Measurements from ENCODE around the gene ADAM8. TPM values are rescaled to one million over a fixed set of nuclear protein-coding genes. Genes with fewer than 3 reads are reported as not detected.

ADAM8 gene
- total RNA-seq, 3 donors from 2014 or later (not counting 1 experiment from before 2014, with no cell fraction given), result 357 to 682 (median 425) TPM

DNA sequence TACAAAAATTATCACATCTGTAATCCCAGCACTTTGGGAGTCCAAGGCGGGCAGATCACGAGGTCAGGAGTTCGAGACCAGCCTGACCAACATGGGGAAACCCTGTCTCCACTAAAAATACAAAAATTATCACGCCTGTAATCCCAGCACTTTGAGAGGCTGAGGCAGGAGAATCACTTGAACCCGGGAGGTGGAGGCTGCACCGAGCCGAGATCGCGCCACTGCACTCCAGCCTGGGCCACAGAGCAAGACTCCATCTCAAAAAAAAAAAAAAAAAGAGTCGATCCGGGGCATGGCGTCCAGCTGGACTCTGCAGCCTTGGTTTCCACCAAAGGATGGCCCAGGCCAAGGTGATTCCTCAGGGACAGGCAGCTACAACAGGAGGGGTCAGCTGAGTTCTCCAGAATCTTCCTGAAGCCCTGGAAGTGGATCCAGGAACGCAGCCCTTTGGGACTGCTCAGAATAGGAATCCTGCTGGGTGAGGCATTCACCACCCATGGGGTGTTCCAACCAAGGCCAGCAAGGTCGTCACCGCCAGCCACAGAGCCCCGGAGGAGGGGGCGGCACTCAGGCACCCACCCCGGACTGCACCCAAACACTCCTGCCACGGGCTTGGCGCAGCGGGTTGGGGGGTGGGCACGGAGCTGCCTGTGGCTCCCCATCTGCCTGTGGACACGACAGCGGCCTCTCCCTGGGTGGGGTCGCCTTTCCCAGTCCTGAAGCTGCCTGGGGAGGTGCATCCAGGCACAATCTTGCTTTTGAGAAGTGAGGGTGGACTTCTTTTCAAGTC is 58.7 kb downstream of the ADAM8 start:
- WGBS (ENCODE audit: insufficient coverage), result 90% methylated on average over 25 of the region's 25 CpGs
- Histone ChIP-seq H3K36me3 (ENCODE audit: control insufficient read depth, insufficient read depth, low read length) (no peaks in the 10 kb centered on the region), H3K4me1 (ENCODE audit: control insufficient read depth, insufficient read depth, low read length) (no peaks in the 10 kb centered on the region), H3K9me3 (ENCODE audit: control insufficient read depth, insufficient read depth, low read length) (no peaks in the 10 kb centered on the region), H3K27me3 (ENCODE audit: control insufficient read depth, insufficient read depth, low read length) (peaks cover 2% of the 10 kb centered on the region), H3K27ac (ENCODE audit: low read length) (no peak overlapping the region), H3K4me3 (ENCODE audit: low read length) (no peak overlapping the region)
- H3K9me3 Mint-ChIP-seq, result no peaks in the 10 kb centered on the region
- TF ChIP-seq, protein P1, sequence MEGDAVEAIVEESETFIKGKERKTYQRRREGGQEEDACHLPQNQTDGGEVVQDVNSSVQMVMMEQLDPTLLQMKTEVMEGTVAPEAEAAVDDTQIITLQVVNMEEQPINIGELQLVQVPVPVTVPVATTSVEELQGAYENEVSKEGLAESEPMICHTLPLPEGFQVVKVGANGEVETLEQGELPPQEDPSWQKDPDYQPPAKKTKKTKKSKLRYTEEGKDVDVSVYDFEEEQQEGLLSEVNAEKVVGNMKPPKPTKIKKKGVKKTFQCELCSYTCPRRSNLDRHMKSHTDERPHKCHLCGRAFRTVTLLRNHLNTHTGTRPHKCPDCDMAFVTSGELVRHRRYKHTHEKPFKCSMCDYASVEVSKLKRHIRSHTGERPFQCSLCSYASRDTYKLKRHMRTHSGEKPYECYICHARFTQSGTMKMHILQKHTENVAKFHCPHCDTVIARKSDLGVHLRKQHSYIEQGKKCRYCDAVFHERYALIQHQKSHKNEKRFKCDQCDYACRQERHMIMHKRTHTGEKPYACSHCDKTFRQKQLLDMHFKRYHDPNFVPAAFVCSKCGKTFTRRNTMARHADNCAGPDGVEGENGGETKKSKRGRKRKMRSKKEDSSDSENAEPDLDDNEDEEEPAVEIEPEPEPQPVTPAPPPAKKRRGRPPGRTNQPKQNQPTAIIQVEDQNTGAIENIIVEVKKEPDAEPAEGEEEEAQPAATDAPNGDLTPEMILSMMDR (IDR thresholded peaks at IDR 0.05), result no peak
- peaks cover 0 to 4% of the 10 kb centered on the region in 2 donors for H3K4me1 Mint-ChIP-seq
- H3K27ac Mint-ChIP-seq, result no peak overlapping the region
- H3K4me3 Mint-ChIP-seq, result no peak overlapping the region
- ATAC-seq (no peak), DNase-seq (no peak)
- H3K27me3 Mint-ChIP-seq (ENCODE audit: low read depth in 2 of 2), result peaks cover 8 to 9% of the 10 kb centered on the region in 2 donors
- H3K36me3 Mint-ChIP-seq, result no peaks in the 10 kb centered on the region
- intact Hi-C loops (cut with micrococcal nuclease), result no loop called here

DNA sequence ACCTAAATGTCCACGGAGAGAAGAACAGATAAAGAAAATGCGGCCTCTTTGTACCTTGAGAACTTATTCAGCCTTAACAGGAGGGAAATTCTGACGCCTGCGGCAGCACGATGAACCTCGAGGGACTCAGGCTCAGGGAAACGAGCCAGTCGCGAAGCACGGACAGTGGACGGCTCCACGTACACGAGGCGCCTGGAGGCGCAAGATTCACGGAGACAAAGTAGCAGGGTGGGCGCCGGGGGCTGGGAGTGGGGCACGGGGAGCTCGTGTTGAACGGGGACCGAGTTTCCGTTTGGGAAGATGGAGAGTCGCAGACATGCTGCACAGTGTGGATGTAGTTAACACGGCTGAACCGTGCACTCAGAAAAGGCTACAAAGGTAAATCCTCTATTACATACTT is 59.9 kb downstream of the ADAM8 start:
- Histone ChIP-seq H3K36me3 (ENCODE audit: control insufficient read depth, insufficient read depth, low read length) (no peaks in the 10 kb centered on the region), H3K27me3 (ENCODE audit: control insufficient read depth, insufficient read depth, low read length) (peaks cover 2% of the 10 kb centered on the region), H3K9me3 (ENCODE audit: control insufficient read depth, insufficient read depth, low read length) (no peaks in the 10 kb centered on the region), H3K4me3 (ENCODE audit: low read length) (no peak overlapping the region), H3K27ac (ENCODE audit: low read length) (no peak overlapping the region), H3K4me1 (ENCODE audit: control insufficient read depth, insufficient read depth, low read length) (no peaks in the 10 kb centered on the region)
- Mint-ChIP-seq H3K27me3 (ENCODE audit: low read depth in 2 of 2) (peaks cover 8 to 9% of the 10 kb centered on the region in 2 donors), H3K27ac (no peak overlapping the region), H3K9me3 (no peaks in the 10 kb centered on the region), H3K4me3 (no peak overlapping the region), H3K36me3 (no peaks in the 10 kb centered on the region), H3K4me1 (peaks cover 0 to 4% of the 10 kb centered on the region in 2 donors)
- DNase-seq (no peak), ATAC-seq (no peak)
- intact Hi-C loops (cut with micrococcal nuclease), result no loop called here
- 84% methylated on average over 26 of the region's 26 CpGs for WGBS (ENCODE audit: insufficient coverage)
- TF ChIP-seq, protein P1 (IDR thresholded peaks at IDR 0.05), result no peak

DNA sequence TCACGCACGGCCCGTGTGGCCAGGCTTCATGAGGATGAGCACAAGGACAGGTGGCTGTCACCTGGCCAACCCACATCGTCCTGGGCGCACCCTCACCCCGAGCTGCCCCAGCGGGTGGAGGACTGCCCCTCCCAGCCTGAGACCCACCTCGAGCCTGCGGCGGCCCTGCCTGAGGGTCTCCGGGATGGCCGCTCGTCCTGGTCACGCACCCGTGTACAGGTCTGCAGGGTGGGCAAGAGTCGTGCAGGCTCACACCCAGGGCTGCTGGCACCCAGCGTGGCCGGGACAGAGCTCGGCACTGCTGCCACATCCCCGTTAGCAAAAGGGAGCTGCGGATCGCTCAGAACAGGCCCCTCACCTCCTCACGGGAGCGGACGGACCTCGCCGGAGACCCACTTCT is 61.1 kb downstream of the ADAM8 start:
- DNase-seq, result no peak

More for the DNA sequence above, 61.1 kb downstream of the ADAM8 start:
- Histone ChIP-seq H3K4me3 (ENCODE audit: low read length) (no peak overlapping the region), H3K4me1 (ENCODE audit: control insufficient read depth, insufficient read depth, low read length) (peaks cover under 1% of the 10 kb centered on the region), H3K27ac (ENCODE audit: low read length) (no peak overlapping the region), H3K36me3 (ENCODE audit: control insufficient read depth, insufficient read depth, low read length) (no peaks in the 10 kb centered on the region), H3K27me3 (ENCODE audit: control insufficient read depth, insufficient read depth, low read length) (peaks cover 2% of the 10 kb centered on the region), H3K9me3 (ENCODE audit: control insufficient read depth, insufficient read depth, low read length) (no peaks in the 10 kb centered on the region)
- H3K27ac Mint-ChIP-seq, result no peak overlapping the region
- 91% methylated on average over 27 of the region's 27 CpGs for WGBS (ENCODE audit: insufficient coverage)
- no peaks in the 10 kb centered on the region for H3K9me3 Mint-ChIP-seq
- H3K4me1 Mint-ChIP-seq, result peaks cover 0 to 2% of the 10 kb centered on the region in 2 donors
- H3K27me3 Mint-ChIP-seq (ENCODE audit: low read depth in 2 of 2), result peaks cover 0 to under 1% of the 10 kb centered on the region in 2 donors
- intact Hi-C loops (cut with micrococcal nuclease), result no loop called here
- TF ChIP-seq, protein P1 (IDR thresholded peaks at IDR 0.05), result no peak
- no peak for ATAC-seq
- no peak overlapping the region for H3K4me3 Mint-ChIP-seq
- H3K36me3 Mint-ChIP-seq, result no peaks in the 10 kb centered on the region

Data from natural killer cell (primary cell).